ENCODE results near the gene BCOR. TPM values are rescaled to one million over a fixed set of nuclear protein-coding genes. Genes with fewer than 3 reads are reported as not detected.

The BCOR gene
- total and polyA plus RNA-seq, 9 of the 15 experiments (the other 6 are each of a cell fraction or from before 2014, with no cell fraction given), result 27.5 to 113 (median 37.6) TPM

GRCh38 chrX:40085102-40085551, 12.6 kb downstream of the BCOR start:
- DNase-seq (ENCODE audit: extremely low read depth in 1 of 4, low spot score in 3 of 4), result no peak
- in situ Hi-C loops (cut with MboI) (no loop called here), intact Hi-C loops (cut with micrococcal nuclease) (no loop called here)
- BruUV-seq (replicated peaks), result no TSS peak
- TF ChIP-seq NCOR1 (IDR thresholded peaks at IDR 0.05) (no peak), SIX5 (IDR thresholded peaks at IDR 0.05; ENCODE audit: borderline replicate concordance in 1 of 2, insufficient read depth in 1 of 2, low read depth in 1 of 2, low read length in 2 of 2) (no peak), ZNF561 (CRISPR knock-in tag; conservative IDR thresholded peaks at IDR 0.05) (no peak), FOSL1 (tag; conservative IDR thresholded peaks at IDR 0.05) (0 out of 2 replicates have a peak, but pooled peaks have one; percentile 12), CXXC5 (CRISPR knock-in tag; IDR thresholded peaks at IDR 0.05) (peak; percentile 15; the same call in 1 of the 2 replicates), NFE2 (IDR thresholded peaks at IDR 0.05; ENCODE audit: low read depth) (no peak), ESRRB (CRISPR knock-in tag; IDR thresholded peaks at IDR 0.05; ENCODE audit: borderline replicate concordance) (no peak)
- TF ChIP-seq, protein P1, sequence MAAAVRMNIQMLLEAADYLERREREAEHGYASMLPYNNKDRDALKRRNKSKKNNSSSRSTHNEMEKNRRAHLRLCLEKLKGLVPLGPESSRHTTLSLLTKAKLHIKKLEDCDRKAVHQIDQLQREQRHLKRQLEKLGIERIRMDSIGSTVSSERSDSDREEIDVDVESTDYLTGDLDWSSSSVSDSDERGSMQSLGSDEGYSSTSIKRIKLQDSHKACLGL (CRISPR knock-in tag; IDR thresholded peaks at IDR 0.05; ENCODE audit: borderline replicate concordance, poor library complexity, severe bottlenecking), result no peak
- TF ChIP-seq, protein P2, sequence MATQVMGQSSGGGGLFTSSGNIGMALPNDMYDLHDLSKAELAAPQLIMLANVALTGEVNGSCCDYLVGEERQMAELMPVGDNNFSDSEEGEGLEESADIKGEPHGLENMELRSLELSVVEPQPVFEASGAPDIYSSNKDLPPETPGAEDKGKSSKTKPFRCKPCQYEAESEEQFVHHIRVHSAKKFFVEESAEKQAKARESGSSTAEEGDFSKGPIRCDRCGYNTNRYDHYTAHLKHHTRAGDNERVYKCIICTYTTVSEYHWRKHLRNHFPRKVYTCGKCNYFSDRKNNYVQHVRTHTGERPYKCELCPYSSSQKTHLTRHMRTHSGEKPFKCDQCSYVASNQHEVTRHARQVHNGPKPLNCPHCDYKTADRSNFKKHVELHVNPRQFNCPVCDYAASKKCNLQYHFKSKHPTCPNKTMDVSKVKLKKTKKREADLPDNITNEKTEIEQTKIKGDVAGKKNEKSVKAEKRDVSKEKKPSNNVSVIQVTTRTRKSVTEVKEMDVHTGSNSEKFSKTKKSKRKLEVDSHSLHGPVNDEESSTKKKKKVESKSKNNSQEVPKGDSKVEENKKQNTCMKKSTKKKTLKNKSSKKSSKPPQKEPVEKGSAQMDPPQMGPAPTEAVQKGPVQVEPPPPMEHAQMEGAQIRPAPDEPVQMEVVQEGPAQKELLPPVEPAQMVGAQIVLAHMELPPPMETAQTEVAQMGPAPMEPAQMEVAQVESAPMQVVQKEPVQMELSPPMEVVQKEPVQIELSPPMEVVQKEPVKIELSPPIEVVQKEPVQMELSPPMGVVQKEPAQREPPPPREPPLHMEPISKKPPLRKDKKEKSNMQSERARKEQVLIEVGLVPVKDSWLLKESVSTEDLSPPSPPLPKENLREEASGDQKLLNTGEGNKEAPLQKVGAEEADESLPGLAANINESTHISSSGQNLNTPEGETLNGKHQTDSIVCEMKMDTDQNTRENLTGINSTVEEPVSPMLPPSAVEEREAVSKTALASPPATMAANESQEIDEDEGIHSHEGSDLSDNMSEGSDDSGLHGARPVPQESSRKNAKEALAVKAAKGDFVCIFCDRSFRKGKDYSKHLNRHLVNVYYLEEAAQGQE (IDR thresholded peaks at IDR 0.05; ENCODE audit: borderline replicate concordance), result no peak
- TF ChIP-seq, protein P2 (CRISPR knock-in tag; IDR thresholded peaks at IDR 0.05; ENCODE audit: low read depth), result no peak
- H4K20me1 ChIP-seq (replicated peaks; ENCODE audit: control insufficient read depth, insufficient read depth, low read length), result peaks cover 98% of the 10 kb centered on the region
- FAIRE-seq, result peak; percentile 67
- ChIA-PET POLR2A (interaction anchor here (0.6 to 2.8 kb wide), 8 partner anchors 9 to 267 kb away, joined by 3 to 12 read pairs (median 5); partner anchors contain the start of gene BCOR), CTCF (ENCODE audit: low intra/inter-chr PET ratio) (no interaction called here)
- H3K4me1 ChIP-seq (replicated peaks in 1 of 2; ENCODE audit: control insufficient read depth in 2 of 2, insufficient read depth in 2 of 2, low read length in 2 of 2), result peaks cover 58 to 67% of the 10 kb centered on the region in 2 experiments
- no peaks in the 10 kb centered on the region for H3K9me3 ChIP-seq (replicated peaks; ENCODE audit: control insufficient read depth, insufficient read depth, low read depth, low read length)
- peak overlapping the region; percentile 52; the same call in 2 of the 3 replicates for H3K27ac ChIP-seq (ENCODE audit: extremely low read depth, low read depth, low read length)
- WGBS (ENCODE audit: insufficient coverage, low coverage, missing lambda C conversion rate), result 23% methylated on average over 18 of the region's 18 CpGs
- H3K79me2 ChIP-seq (ENCODE audit: control insufficient read depth, insufficient read depth, low read length), result peaks cover 99% of the 10 kb centered on the region
- no peak overlapping the region for H2AFZ ChIP-seq (ENCODE audit: low read depth, low read length)
- peaks cover 72% of the 10 kb centered on the region for H3K36me3 ChIP-seq (ENCODE audit: control insufficient read depth, insufficient read depth, low read length)
- peaks cover 23% of the 10 kb centered on the region for H3K9me1 ChIP-seq (ENCODE audit: control insufficient read depth, insufficient read depth, low read length)
- no peak for ATAC-seq
- no peak overlapping the region for H3K4me3 ChIP-seq
- H3K27me3 ChIP-seq (ENCODE audit: control insufficient read depth in 2 of 2, insufficient read depth in 2 of 2, low read length in 2 of 2), result no peaks in the 10 kb centered on the region
- 0 out of 4 replicates have a peak overlapping the region, but pooled peaks of 1 of the 2 experiments have one; percentile 2 for H3K9ac ChIP-seq (ENCODE audit: insufficient read depth in 1 of 2, low read depth in 2 of 2, low read length in 2 of 2)
- H3K4me2 ChIP-seq (ENCODE audit: insufficient read depth, low read length), result peak overlapping the region; percentile 63
